Measurements from ENCODE around the gene MED29. TPM values are rescaled to one million over a fixed set of nuclear protein-coding genes. Genes with fewer than 3 reads are reported as not detected.

Gene MED29
- total and polyA plus RNA-seq, 10 of the 15 experiments (the other 5 are each of a cell fraction or from before 2014, with no cell fraction given): 3.2 to 36.6 (median 22.8) TPM

- no peak for TF ChIP-seq PAX8 (IDR thresholded peaks at IDR 0.05)
- TF ChIP-seq PAX5 (IDR thresholded peaks at IDR 0.05; ENCODE audit: borderline replicate concordance, low read depth, low read length): no peak
- peak in 1 of 2 experiments; percentile 6; a peak in 1 of 3 replicates for TF ChIP-seq EGR1 (IDR thresholded peaks at IDR 0.05; ENCODE audit: borderline replicate concordance in 1 of 2, low read depth in 2 of 2, low read length in 2 of 2)
- peak; percentile 24; the same call in 1 of the 2 replicates for TF ChIP-seq NR2F1 (conservative IDR thresholded peaks at IDR 0.05)
- no peak for TF ChIP-seq CHD2 (IDR thresholded peaks at IDR 0.05; ENCODE audit: borderline replicate concordance, low read depth, low read length)
- TF ChIP-seq POLR2AphosphoS5 (IDR thresholded peaks at IDR 0.05; ENCODE audit: low read length): no peak; the same call in 1 of the 2 replicates
- TF ChIP-seq CHD1 (IDR thresholded peaks at IDR 0.05; ENCODE audit: low read depth, low read length): 0 out of 2 replicates have a peak, but pooled peaks have one; percentile 46
- TF ChIP-seq SMC3 (IDR thresholded peaks at IDR 0.05; ENCODE audit: borderline replicate concordance, low read length): no peak
- TF ChIP-seq MLLT1 (IDR thresholded peaks at IDR 0.05): peak; percentile 93
- TF ChIP-seq EP300 (IDR thresholded peaks at IDR 0.05; ENCODE audit: borderline replicate concordance in 1 of 2, control insufficient read depth in 1 of 2, low read depth in 2 of 2, low read length in 2 of 2): no peak
- TF ChIP-seq TCF3 (IDR thresholded peaks at IDR 0.05; ENCODE audit: borderline replicate concordance, insufficient read depth, low read depth, low read length): 0 out of 2 replicates have a peak, but pooled peaks have one; percentile 56
- TF ChIP-seq E2F4 (IDR thresholded peaks at IDR 0.05; ENCODE audit: low read depth, low read length): no peak
- no peak for TF ChIP-seq NR2C1 (IDR thresholded peaks at IDR 0.05)
- TF ChIP-seq BCL3 (IDR thresholded peaks at IDR 0.05; ENCODE audit: borderline replicate concordance, insufficient read depth, low read depth, low read length, poor library complexity, severe bottlenecking): no peak
- TF ChIP-seq POLR2A (IDR thresholded peaks at IDR 0.05; ENCODE audit: low read depth, low read length): peak; percentile 63
- no peak for TF ChIP-seq SMARCA5 (IDR thresholded peaks at IDR 0.05)
- TF ChIP-seq ZNF592 (IDR thresholded peaks at IDR 0.05): no peak
- TF ChIP-seq BACH1 (IDR thresholded peaks at IDR 0.05; ENCODE audit: borderline replicate concordance): peak; percentile 37; the same call in 1 of the 2 replicates
These were observed 16.6 kb downstream of the MED29 start (continued) for GRCh38 chr19:39407660-39408391.

All from GM12878 (cell line).